HG03469 (cell line): ENCODE measurements around the gene HRK.

Experiments
- ATAC-seq: cut with Tn5 transposase; IDR thresholded peaks from one replicate; pipeline ENCODE4 v1.9.1; 2021; ENCODE audit warnings: mild to moderate bottlenecking, moderate library complexity, moderate number of reproducible peaks; ENCODE audit not compliant: unreplicated experiment

Gene HRK

GRCh38 chr12:116874324-116874995 is 6.8 kb downstream of the HRK start:
- ATAC-seq = no peak

- no peak for ATAC-seq
Measured at GRCh38 chr12:116870306-116870705, 10.9 kb downstream of the HRK start.

- no peak for ATAC-seq
Measured at GRCh38 chr12:116867523-116867922, 13.7 kb downstream of the HRK start.

DNA sequence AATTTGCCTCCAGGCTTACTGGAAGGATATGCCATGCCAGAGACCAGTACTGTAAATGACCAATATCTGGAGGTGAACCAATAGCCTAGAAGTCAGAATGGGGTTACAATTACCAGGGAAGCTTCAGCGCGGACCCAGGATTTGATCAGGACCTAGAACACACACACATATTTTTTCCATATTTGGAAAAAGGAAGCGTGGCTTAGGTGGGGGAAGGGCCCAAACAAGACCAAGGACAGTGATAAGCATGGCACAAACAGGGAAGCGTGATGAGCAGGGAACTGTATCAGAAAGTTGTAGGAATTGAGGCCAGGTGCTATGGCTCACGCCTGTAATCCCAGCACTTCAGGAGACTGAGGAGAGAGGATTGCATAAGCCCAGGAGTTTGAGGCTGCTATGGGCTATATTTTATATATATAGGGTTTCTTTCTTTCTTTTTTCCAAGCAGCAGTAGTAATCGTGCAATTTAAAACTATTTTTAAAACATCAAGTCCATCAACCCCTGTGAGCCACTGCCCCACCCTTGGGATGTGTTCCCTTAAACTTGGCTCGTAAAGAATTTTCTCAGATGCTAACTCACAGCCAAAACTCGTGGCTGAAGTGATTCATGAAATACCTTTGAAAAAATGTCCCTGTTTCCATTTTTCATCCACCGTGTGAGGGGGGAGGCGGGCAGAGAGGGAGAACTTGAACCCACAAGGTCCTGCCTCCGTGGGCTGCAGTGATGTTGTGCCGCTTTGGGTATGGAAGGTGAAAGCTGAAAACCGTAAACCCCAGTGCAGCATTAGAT is 16.7 kb downstream of the HRK start:
- ATAC-seq = no peak

DNA sequence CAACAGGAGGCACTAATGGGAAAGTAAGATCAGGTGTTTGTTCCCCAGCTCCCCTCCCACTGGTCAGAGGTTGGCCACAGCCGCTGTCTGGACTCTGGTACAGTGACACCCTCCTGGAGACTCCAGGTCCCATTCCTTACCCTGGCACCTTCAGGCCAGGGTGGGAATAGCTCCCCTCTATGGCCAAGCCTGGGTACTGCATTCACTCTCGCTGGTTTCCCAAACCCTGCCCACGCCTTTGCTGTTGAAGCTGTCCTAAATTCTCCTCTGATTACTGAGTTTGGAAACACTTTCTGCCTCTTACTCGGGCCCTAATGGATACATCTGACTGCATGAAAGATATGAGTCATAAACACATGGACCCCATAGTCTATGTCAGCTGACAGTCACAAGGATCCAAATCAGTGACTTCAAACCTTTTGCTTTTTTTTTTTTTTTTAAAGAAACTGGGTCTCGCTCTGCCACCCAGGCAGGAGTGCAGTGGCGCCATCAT is 17.9 kb downstream of the HRK start:
- ATAC-seq = no peak

- no peak for ATAC-seq
Measured at GRCh38 chr12:116862167-116862566, 19.1 kb downstream of the HRK start.

DNA sequence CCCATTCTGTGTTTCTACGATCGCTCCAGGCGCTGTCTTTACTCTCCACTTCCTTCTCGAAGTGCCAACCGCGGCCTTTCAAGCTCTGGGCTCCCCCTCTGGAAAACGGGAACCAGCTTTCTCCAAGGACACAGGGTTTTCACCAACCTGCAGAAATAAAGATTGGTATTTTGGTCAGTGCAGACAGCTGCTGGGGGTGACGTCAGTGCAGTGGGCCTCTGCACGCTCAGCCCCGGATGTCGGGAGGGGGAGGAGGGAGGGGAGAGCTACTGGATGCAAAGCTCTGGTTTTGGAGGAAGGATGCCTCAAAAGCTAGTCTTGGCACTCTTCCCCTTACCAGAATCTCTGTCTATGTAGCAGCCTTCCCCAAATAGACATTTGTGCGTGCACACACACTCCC is 19.9 kb downstream of the HRK start:
- peak; percentile 67 for ATAC-seq

DNA sequence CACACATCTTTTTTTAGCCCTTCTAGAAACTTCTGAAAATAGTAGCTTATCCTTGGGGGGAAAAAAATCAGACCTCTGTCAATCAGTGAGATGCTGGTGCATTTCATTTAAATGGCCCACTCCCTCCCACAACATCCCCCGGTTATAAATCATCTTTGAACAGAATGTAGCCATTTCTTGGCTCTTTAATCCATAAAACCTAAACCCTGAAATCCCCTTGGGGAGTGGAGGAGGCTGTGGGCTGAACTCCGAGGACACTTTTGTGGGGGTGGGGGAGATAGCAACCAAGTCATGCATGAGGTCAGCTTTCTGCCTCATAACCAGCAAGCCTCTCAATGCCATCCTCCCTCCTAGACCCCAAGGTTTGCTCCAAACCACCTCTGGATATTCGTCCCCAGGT is 21.0 kb downstream of the HRK start:
- ATAC-seq = no peak

DNA sequence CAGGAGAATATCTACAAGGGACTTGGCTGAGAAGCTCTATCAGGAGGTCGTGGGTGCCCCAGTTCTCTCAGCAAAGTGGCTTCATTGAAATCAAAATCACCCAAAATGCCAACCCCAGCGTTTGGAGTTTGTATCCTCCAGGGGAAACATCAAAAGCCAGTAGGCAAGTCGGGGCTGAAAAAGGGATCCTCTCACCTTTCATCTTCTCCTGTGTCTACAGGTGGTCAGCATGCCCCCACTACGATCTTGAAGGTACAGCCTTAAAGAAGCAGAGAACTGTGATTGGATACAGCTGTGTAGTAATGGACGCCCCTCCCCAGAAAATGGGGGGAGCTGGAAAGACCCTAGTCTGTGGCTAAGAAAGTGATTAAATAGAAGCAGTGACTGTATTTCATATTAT is 22.2 kb downstream of the HRK start:
- no peak for ATAC-seq

GRCh38 chr12:116856729-116857128 is 24.5 kb downstream of the HRK start:
- ATAC-seq = no peak

DNA sequence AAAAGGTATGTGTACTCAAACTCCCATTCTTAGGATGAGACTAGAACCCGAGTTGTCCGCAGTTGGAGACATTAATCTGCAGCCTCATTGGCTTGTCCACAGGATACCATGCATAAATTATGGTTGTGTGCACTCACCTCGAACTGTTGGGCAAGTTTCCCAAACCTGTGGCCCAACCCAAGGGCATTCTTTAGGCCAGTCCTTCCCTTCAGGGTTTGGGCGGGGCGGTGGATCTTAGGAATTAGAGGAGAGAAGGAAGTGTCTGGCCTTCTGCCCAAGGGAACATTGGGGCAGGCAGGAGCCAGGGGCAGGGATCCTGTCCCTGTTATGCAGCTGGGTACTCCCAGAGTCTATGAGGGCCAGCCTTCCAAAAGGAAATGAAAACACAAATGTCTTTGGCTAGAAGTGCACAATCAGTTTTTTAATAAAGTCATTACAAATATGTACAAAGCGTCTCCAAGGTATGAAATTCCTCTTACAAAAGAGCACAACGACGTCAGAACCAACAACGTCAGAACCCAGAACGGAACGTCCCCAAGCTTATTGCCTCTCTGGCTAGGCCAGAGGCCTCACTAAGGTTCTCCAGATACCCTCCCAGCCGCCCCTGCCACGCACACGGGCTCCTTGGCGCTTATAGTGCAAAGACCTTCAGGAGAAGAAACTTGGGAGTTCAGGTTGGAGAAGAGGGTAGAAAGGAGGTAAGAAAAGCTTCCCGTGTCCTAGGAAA is 25.3 kb downstream of the HRK start:
- no peak for ATAC-seq

DNA sequence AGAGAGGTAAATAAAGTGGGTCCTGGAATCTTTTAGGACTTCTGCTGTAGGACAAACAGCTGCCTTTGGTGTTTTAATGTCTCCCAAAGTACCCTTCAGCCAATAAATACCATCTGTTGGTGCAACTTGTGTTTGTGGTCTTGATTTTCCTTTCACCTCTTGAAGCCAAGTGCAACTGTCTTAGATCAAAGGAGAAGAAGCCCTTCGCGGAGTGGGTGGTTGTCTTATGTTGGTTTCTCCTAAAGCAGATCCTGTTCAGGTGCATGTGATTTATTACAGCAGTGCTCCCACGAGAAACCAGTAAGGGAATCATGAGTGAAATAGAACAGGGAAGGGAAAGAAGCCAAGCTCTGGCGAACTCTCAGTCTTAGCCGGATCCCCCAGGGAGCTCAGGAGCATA is 27.7 kb downstream of the HRK start:
- ATAC-seq = no peak

DNA sequence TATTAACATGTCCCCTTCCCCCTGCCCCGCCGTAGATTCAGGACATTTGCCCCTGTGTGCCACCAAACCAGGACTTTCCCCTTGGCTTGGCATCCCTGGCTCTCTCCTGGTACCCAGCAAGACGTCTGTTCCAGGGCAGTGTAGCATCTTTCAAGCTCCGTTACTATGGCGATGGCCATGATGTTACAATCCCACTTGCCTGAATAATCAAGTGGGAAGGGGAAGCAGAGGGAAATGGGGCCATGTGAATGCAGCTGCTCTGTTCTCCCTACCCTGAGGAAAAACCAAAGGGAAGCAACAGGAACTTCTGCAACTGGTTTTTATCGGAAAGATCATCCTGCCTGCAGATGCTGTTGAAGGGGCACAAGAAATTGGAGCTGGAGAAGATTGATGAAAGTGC is 28.9 kb downstream of the HRK start:
- no peak for ATAC-seq

DNA sequence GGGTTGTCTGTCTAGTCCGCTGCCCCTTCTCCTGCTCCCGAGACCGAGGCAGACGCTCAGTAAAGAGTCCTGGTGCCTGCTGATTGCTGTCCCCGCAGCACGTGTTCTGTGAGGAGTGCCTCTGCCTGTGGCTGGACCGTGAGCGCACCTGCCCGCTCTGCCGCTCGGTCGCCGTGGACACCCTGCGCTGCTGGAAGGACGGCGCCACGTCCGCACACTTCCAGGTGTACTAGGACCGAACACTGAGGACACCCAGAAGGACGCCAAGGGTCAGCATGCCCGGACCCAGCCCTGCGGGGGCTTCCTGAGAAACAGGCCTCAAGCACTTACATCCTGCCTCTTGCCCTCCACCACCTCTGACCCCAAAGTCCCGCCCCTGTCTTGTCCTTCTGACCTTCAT is 32.0 kb downstream of the HRK start:
- ATAC-seq = no peak

DNA sequence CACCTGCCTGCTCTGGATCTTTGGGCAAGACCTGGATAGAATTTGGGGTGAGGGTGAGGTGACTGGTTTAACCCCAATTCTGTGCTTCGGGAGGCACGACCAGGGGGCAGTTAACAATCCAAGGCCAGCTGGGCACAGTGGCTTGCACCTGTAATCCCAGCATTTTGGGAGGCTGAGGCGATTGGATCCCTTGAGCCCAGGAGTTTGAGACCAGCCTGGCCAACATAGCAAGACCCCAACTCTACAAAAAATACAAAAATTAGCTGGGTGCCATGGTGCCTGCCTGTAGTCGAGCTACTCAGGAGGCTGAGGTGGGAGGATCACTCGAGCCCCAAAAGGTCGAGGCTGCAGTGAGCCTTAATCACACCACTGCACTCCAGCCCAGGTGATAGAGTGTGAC is 38.2 kb downstream of the HRK start:
- ATAC-seq = no peak

DNA sequence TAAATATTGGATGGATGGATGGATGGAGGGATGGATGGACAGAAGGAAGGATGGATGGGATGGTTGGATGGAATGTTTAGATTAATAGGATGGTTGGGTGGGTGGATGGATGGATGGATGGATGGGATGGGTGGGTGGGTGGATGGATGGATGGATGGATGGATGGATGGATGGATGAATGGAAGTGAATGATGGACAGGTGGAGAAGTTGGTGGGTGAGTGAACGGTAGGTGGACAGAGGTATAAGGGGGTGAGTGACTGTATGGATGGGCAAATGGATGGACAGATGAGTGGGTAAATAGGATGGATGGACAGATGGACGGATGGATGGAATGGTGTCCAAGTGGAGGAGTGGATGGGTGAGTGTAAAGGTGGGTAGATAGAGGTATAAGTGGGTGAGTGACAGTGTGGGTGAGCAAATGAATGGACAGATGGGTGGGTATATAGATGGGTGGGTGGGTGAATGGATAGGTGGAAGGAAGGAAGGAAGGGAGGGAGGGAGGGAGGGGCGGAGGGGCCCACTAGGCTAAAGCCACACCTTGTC is 41.9 kb downstream of the HRK start:
- ATAC-seq = no peak

DNA sequence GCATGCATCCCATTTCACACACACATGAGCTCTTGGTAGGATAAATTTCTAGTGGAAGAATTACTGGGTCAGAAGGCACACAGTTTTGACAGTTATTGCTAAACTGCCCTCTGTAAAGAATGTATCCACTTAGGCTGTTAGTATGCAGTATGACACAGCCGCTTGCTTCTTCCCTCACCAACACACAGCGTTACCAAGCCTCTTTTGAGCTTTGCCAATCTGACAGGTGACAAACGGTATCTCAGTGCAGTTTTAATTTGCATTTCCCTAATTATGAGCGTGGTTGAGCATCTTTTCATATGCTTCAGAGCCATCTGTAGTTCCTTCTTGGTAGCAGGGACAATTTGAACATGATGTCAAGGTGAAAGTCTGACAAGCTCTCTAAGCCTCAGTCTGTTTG is 42.9 kb downstream of the HRK start:
- no peak for ATAC-seq

- ATAC-seq = no peak
Measured at GRCh38 chr12:116837097-116837496, 44.1 kb downstream of the HRK start.

- ATAC-seq = no peak
Measured at GRCh38 chr12:116835484-116835883, 45.8 kb downstream of the HRK start.

GRCh38 chr12:116833474-116833873 is 47.8 kb downstream of the HRK start:
- ATAC-seq = no peak

GRCh38 chr12:116832353-116832752 is 48.9 kb downstream of the HRK start:
- no peak for ATAC-seq
